ENCODE data around the gene DUS1L. TPM values are rescaled to one million over a fixed set of nuclear protein-coding genes. Genes with fewer than 3 reads are reported as not detected.

Gene DUS1L
- total RNA-seq, 1 experiment from 2014 or later = 123 TPM

GRCh38 chr17:82029990-82030469 lies 35.6 kb downstream of the DUS1L start:
- DNase-seq (ENCODE audit: extremely low read depth, low read depth) = no peak

DNA sequence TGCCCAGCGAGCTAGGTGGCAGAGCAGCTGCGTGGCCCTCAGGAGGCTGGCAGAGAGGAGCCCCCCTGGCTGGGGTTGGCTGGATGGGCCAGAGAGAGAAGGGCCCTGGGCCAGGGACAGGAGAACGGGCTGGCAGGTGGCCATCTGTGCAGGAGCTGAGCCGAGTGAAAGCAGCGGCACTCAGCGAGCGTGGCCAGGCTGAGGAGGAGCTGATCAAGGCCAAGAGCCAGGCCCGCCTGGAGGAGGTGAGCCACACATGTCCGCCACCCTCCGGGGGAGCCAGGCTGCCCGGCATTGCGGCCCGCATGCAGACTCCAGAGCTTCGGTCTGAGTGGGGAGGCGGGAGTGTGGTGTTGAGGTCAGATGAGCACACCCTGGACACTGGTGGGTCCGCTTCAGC lies 36.2 kb downstream of the DUS1L start:
- DNase-seq (ENCODE audit: extremely low read depth, low read depth) = no peak

- no peak for DNase-seq (ENCODE audit: extremely low read depth, low read depth)
These were observed 36.6 kb downstream of the DUS1L start for GRCh38 chr17:82028966-82029365.

GRCh38 chr17:82028246-82028645 lies 37.4 kb downstream of the DUS1L start:
- DNase-seq (ENCODE audit: extremely low read depth, low read depth) = no peak

DNA sequence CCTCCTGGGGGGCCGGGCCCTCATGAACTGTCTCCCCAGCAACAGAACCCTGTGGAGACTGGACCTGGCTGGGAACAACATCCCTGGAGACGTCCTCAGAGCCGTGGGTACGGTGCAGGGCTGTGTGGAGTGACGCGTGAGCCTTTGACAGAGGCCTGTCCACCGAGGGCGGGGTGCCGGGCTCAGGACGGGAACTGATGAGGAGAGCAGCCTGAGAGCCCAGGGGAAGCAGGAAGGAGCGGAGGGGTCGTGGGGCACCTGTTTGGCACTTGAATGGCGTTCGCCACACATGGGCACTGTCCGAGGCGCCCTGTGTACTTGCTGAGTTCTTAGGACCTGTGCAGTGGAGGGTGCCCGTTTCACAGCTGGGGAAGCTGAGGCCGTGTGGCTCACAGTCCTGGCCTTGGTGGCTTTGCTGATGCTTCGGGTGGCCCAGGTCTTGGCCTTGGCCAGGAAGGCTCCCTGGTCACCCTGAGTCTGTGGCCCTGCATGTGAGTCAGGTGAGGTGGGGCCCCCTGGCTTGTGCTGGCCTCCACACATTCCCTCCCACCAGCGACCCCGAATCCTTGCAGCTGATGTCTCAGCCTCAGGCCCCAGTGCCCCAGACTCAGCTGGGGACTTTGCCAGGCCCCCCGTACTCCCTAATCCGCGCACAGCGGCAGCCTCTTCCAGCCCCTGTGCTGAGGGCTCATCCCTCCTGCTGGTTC lies 40.0 kb downstream of the DUS1L start:
- no peak for DNase-seq (ENCODE audit: extremely low read depth, low read depth)

GRCh38 chr17:82024859-82025258 lies 40.7 kb downstream of the DUS1L start:
- no peak for DNase-seq (ENCODE audit: extremely low read depth, low read depth)

- no peak for DNase-seq (ENCODE audit: extremely low read depth, low read depth)
These were observed 42.0 kb downstream of the DUS1L start for GRCh38 chr17:82023447-82024241.

- DNase-seq (ENCODE audit: extremely low read depth, low read depth) = peak; percentile 99
These were observed 42.6 kb downstream of the DUS1L start, which contains the start of gene LRRC45 for GRCh38 chr17:82022981-82023446. TSS of gene LRRC45 (plus strand) at chr17:82023305. CDS start at chr17:82023644, 339 bp downstream.

DNA sequence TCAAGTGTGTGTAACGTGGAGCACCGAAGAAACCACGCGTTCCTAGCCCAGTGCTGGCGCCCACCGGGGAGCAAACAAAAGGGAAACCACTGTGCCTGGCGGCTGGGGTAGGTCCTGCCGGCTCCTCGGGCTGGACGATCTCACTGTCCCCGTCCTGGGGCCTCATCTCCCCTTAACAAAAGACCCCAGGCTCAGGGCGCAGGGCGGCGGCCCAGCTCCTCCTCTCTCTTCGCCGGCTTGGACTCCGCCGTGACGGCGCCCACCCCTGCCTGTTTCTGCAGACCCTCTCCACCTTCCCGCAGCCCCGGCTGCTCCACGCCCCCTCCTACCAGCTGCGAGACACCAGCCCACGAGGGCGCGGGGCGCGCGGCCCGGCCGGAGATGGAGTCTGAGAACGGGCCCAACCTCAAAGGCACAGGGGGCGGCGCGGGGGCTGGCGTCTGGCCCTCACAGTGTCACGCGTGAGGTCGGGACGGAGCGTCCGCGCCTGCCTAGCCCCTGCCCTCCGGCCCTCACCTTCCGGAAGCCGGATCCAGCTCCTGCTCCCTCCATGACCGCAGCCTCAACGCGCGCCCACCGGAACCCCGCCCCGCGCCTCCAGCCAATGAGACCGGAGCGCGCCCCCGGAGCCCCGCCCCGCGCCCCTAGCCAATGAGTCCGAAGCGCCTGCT lies 43.2 kb downstream of the DUS1L start, which contains the start of gene CENPX:
CENPX (minus strand) TSS at position 569 of the 671 bp plus-strand sequence; CDS start at position 552, 17 bp downstream.
- DNase-seq (ENCODE audit: extremely low read depth, low read depth) = no peak

GRCh38 chr17:82021900-82022309 lies 43.7 kb downstream of the DUS1L start:
- no peak for DNase-seq (ENCODE audit: extremely low read depth, low read depth)

DNA sequence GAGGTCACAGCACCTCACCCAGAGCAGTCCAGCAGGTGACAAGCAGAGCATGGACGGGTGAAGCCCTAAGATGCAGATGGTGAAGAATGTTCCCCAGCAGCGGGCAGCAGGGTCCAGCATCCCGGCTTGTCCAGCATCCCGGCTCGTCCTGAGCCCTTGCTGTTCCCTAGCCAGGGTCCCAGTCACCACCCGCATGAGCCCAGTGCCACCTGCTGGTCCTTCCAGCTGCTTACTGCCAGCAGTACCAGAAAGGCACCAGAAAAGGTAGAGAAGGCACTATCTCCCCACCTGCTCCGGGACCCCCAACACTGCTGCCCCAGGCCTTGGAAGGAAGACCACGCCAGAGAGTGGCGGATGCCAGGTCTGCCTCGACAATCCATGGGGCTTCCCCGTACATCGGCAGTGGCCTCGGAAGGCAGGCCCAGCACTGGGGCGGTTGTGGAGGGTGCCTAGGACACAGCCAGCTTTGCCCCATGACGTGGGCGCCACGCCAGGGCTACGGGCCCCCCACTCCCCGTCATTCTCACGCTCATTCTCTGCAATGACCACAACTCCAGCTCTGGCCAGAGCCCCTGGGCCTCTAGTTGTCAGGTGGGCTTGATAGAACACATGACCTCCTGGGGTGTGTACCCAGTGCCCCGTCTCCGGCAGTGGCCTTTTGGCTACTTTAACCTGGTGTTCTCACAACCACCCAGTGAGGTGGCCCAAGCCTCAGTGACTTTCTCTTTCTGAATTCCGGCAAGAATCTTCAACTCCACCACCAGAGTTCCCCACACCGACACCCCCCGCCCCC lies 44.3 kb downstream of the DUS1L start:
- DNase-seq (ENCODE audit: extremely low read depth, low read depth) = peak; percentile 80

DNA sequence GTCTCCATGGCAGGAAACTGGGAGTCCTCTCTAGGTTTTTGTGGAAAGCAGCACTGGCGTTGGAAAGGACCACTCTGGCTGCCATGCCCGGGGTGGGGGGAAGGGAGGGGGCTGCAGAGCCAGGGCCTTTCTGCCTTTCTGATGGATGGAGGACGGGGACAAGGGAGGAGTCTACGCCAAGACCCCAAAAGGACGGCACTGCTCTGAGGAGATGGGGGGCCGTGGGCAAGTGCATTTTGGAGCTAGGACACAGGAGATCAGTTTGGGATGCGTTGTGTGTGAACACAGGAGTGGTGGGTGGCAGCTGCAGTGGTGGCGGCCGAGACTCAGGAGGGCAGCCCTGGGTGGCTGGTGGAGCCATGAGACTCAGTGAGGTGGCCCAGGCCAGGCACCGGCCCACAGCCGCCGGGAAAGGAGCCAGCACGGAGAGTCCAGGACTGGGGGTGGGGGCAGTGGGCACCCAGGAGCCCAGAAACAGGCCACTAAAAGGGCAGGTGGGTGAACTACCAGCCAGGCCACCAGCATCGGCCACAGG lies 45.0 kb downstream of the DUS1L start:
- no peak for DNase-seq (ENCODE audit: extremely low read depth, low read depth)

- DNase-seq (ENCODE audit: extremely low read depth, low read depth) = peak; percentile 49
These were observed 45.7 kb downstream of the DUS1L start for GRCh38 chr17:82019690-82020571.

DNA sequence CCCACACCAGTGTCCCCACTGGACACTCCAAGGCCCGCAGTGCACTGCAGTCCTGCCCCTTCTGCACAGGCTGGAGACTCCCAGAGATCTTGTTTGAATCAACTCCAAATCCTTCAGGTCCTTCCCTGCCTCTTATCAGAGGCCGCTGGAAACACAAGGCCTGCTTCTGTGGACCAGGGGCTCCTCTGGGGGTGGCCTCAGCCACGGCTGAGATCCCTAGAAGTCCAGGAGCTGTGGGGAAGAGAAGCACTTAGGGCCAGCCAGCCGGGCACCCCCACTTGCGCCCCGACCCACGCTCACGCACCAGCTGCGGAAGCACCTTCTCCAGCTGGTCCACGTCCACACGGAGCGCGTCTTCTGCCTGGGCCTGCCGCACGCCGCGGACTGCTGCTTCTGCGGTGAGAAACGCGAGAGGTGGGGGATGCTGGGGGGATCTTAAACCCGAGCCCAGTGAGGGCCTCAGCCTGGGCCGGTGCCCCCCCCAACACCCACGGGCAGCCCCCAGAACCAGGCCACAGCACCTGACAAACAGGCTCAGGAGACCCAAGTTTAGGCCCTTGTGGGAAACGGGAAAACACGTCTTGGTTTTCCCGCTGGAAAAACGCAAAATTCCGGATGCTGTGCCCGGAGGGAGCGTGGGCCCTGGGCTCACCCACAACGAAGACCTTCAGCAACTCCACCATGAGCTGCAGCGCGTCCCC lies 46.5 kb downstream of the DUS1L start:
- no peak for DNase-seq (ENCODE audit: extremely low read depth, low read depth)

DNA sequence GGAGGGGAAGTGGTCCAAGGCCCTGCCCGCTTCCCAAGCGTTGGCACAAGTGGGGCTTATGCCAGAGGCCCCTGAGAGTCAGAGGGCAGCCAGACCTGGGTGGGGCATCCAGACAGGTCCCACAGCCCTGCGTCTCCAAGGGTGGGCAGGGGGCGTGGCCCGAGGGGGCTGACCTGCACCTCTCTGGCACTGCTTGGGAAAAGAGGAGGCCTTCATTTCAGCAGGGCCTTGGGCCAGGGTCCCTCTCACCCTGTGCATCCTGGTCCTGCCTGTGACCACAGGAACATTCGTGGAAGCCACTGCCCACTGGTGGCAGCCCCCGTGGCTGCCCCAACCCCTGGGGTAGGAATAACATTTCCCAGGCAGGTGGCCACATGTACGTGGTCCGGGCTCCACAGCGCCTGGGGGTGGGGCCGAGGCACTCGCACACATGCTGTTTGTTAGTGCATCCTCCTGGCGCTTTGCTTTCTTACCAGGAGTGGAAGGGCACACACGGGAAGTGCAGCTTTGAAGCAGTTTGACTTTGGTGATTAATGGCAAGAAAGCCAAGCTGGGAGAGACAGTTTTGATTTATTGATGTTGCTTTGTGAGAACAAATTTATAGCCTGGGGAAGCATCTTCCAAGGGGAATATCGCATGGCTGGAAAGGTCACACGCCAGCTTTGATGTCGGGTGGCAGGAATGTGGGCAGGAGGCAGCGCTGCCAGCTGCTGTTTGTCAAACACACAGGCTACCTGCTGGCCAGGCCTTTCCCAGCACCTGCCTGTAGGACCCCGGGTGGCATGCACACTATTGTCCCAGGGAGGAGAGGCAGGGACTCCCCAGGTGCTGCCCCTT lies 47.2 kb downstream of the DUS1L start:
- no peak for DNase-seq (ENCODE audit: extremely low read depth, low read depth)

GRCh38 chr17:82017612-82018151 lies 47.9 kb downstream of the DUS1L start:
- DNase-seq (ENCODE audit: extremely low read depth, low read depth) = no peak

DNA sequence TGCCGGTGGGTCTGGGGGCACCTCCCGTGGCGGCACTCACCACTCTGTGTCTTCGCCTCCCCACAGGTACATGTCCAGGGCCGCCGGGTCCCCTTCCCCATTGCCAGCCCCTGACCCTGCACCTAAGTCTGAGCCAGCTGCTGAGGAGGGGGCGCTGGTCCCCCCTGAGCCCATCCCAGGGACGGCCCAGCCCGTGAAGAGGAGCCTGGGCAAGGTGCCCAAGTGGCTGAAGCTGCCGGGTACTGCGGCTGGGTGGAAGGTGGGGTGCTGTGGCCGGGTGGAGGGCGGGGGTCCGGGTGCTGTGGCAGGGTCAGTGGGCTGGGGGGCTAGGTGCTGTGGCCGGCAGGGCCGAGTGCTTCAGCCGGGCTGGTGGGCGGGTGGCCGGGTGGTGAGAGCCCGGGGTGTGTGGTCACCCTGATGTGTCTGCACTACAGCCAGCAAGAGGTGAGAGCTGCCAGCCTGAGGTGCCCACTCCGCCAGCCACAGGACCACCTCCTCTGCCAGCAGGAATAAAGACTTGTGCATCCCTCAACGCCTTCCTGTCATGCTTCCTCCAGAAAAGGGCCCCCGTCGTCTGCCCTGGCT lies 48.6 kb downstream of the DUS1L start:
- DNase-seq (ENCODE audit: extremely low read depth, low read depth) = no peak

All from NCI-H460 (cell line).